NB4 (cell line): ENCODE measurements around the gene PTPRD.

Experiments
- DNase-seq: peaks from one replicate; pipeline ENCODE4 v3.0.0; 2010; ENCODE audit warnings: low read depth
- H3K4me3 ChIP-seq: one replicate; pipeline ENCODE4 v1.5.1; 2011; ENCODE audit warnings: mild to moderate bottlenecking, low read depth, low read length, moderate library complexity
- MAX ChIP-seq: IDR thresholded peaks from 2 replicates; pipeline ENCODE4 v1.6.1; 2011; ENCODE audit warnings: low read depth, low read length
- MYC ChIP-seq: IDR thresholded peaks from 2 replicates; pipeline ENCODE4 v1.6.1; 2011; ENCODE audit warnings: low read depth, low read length
- POLR2A ChIP-seq: IDR thresholded peaks from 2 replicates; pipeline ENCODE4 v1.6.1; 2011; ENCODE audit warnings: mild to moderate bottlenecking; ENCODE audit not compliant: insufficient read length; ENCODE audit errors: extremely low read depth
- TF ChIP-seq, protein P1 (sequence below): IDR thresholded peaks from one replicate; pipeline ENCODE4 v1.5.1; 2012; ENCODE audit warnings: low read depth, low read length

PTPRD gene

GRCh38 chr9:8468045-8468637 lies 2144.7 kb downstream of the PTPRD start:
- no peak for TF ChIP-seq POLR2A
- TF ChIP-seq MAX = no peak
- TF ChIP-seq, protein P1, sequence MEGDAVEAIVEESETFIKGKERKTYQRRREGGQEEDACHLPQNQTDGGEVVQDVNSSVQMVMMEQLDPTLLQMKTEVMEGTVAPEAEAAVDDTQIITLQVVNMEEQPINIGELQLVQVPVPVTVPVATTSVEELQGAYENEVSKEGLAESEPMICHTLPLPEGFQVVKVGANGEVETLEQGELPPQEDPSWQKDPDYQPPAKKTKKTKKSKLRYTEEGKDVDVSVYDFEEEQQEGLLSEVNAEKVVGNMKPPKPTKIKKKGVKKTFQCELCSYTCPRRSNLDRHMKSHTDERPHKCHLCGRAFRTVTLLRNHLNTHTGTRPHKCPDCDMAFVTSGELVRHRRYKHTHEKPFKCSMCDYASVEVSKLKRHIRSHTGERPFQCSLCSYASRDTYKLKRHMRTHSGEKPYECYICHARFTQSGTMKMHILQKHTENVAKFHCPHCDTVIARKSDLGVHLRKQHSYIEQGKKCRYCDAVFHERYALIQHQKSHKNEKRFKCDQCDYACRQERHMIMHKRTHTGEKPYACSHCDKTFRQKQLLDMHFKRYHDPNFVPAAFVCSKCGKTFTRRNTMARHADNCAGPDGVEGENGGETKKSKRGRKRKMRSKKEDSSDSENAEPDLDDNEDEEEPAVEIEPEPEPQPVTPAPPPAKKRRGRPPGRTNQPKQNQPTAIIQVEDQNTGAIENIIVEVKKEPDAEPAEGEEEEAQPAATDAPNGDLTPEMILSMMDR = no peak
- no peak for TF ChIP-seq MYC
- no peak overlapping the region for H3K4me3 ChIP-seq
- DNase-seq = no peak

- DNase-seq = no peak
- no peak for TF ChIP-seq POLR2A
- no peak overlapping the region for H3K4me3 ChIP-seq
Observed at GRCh38 chr9:8457816-8458215, 2155.0 kb downstream of the PTPRD start.

GRCh38 chr9:8457055-8457454 lies 2155.7 kb downstream of the PTPRD start:
- no peak for DNase-seq
- TF ChIP-seq, protein P1 = no peak
- TF ChIP-seq POLR2A (no peak), MAX (no peak), MYC (no peak)
- H3K4me3 ChIP-seq = no peak overlapping the region

DNA sequence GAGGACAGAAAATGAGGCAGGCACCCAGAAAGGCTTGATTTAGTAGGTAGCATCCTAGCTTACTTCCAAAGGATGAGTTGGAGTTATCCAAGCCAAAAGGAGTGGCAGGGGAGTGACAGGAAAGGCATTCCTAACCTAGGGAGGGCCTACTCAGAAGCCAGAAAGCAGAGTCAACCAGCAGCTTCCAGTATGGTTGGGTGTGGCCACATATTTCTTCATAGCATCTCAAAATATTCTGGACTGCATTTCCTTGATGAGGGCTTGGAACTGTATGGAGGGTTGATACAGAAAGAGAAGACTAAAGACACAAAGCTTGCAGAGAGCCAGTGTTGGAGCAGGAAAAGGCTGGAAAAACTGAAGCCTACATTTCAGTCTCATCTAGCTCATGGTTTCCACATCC lies 2156.5 kb downstream of the PTPRD start:
- TF ChIP-seq, protein P1 = no peak
- TF ChIP-seq MAX (no peak), MYC (no peak), POLR2A (no peak)

DNA sequence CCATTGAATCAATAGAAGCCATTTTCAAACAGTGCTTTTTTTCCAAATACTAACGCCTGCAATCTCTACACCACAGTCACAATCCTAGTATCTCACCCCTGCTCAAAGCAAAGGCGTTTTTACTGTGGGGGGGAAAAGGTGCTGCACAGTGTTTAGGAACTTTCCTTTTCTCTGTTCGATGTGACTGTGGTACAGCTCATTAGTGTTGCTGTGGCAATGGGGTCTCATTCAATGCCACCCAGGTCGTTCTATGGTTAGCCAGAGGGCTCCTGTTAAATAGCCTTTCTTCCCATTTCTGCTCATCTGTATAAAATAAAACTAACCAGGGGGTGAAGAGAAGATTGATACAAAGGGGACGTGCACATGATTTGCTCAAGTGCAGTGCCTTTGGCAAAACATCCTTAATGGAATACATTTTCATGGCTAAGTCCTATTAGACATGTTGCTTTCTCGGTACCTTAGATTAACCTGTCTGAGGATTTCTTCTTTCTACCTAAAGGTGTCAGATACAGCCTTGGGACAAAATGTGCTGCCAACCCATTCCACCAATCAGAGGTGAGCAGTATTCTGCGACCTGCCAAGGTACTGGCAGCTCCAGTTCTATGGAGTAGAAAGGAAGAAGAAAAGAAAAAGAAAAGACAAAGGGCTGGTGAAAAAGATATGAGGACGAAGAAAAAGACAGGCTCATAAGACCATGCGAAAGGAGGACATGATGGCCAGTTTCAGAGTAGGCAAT lies 2161.8 kb downstream of the PTPRD start:
- no peak for DNase-seq
- TF ChIP-seq MYC = no peak
- TF ChIP-seq POLR2A = no peak
- TF ChIP-seq, protein P1 = no peak
- TF ChIP-seq MAX = no peak
- H3K4me3 ChIP-seq = no peak overlapping the region

More for the DNA sequence above, 2156.5 kb downstream of the PTPRD start:
- no peak overlapping the region for H3K4me3 ChIP-seq
- no peak for DNase-seq

DNA sequence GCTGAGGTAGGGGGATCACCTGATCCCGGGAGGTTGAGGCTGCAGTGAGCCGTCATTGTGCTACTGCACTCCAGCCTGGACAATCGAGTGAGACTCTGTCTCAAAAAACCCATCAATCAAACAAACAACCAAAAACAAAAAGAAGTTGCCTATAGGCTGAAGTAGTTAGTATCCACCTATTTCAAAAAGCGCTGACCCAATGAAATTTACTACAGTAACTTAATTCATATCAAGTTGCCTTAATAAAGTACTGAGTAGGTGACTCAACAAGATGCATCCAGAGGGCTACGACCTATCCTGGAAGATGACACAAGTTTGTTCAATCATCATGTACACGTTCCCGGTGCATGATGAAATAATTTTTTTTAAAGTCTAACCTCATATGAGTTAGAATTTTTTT lies 2164.6 kb downstream of the PTPRD start:
- DNase-seq = no peak
- H3K4me3 ChIP-seq = no peak overlapping the region
- TF ChIP-seq MAX (no peak), MYC (no peak), POLR2A (no peak)
- TF ChIP-seq, protein P1 = no peak
